ENCODE data around the gene SLC5A10.
A peak's percentile ranks its signal among the peaks of the same experiment; 100 is the strongest.
"Not testable (repeated sequence)": the region's sequence is repeated elsewhere in the genome, so short reads cannot be mapped to it uniquely, and the experiment has no call there.

Gene SLC5A10

GRCh38 chr17:18951941-18952842 lies at the start of gene SLC5A10:
Gene SLC5A10 (plus strand): TSS chr17:18952165. CDS start chr17:18952206, 41 bp downstream.
- DNase-seq: no peak

DNA sequence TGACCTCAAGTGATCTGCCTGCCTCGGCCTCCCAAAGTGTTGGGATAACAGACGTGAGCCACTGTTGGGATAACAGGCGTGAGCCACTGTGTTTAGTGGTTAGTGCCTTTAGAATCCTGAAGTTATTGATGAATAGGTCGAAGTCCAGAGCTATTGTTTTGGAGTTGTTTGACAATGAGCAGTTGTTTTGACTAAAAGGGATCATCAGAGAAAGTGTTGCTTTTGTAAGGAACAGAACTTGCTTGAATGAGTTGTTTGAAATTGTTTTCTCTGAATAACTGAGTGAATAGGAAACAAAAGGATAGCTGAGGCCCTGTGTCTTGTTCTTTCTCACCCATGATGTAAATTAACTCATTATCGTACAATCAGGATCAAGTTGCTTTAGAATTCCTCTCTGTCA lies 47.5 kb upstream of the SLC5A10 start:
- DNase-seq: no peak

GRCh38 chr17:18905226-18905625 lies 46.7 kb upstream of the SLC5A10 start:
- DNase-seq: no peak

- DNase-seq: no peak
These were observed 41.6 kb upstream of the SLC5A10 start for GRCh38 chr17:18910326-18910725.

DNA sequence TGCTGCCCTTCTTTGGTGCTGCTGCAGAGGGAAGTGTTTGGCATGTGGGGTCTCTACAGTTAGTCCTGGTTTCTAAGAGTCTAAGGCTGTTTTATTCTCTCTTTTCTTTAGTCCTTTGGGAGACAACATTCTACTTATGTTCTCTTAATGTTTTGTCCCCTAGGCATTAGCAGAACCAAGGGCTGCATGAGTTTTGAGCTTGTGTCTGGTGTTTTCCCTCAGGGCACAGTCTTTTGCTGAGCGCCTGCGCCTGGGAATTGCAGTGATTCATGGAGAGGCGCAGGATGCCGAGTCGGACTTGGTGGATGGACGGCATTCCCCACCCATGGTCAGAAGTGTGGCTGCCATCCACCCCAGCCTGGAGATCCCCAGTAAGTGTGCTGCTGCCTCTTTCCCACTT lies 41.1 kb upstream of the SLC5A10 start:
- DNase-seq: no peak

DNA sequence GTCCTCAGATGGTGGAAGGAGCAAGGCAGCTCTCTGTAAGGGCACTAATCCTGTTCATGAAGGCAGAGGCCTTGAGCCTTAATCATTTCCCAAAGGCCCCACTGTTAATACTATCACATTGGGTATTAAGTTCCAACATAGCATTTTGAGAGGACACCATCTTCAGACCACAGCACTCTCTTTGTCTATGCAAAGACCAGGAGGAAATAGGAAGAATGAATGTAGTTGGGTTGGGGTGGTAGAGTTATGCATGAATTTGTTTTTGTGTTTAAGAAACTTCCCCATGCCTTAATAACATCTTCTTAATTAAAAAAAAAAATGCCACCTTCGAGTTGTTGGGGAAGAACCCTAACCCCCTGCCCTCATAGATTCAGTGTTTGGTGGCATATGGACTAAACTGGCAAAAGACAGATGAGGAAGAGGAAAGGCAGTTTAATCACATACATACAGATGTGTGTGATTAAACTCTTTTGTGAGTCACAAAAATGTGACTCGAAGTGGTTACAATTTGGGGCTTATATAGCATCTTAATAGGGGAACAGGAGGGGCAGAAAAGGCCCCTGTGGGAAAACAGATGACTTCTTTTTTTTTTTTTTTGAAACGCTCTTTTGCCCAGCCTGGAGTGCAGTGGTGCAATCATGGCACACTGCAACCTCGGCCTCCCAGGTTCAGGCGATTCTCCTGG lies 35.0 kb upstream of the SLC5A10 start:
- no peak for DNase-seq

DNA sequence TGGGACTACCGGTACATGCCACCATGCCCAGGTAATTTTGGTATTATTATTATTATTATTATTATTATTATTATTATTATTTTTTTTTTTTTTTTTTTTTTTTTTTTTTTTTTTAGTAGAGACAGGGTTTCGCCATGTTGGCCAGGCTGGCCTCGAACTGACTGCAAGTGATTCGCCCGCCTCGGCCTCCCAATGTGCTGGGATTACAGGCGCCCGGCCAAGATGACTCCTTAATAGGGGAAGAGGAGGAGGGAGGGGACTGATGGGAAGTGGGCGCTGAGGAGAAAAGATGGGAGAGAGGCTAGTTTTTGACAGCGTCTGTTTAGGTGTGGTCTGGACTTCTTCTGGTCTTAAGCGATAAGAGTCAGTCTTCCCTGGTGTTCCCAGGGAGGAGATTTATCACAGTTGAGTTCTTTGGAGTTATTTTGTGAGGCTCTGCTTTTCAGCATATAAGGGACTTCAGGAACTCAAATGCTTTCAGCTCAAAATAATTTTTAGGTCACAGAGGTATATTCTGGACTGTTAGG lies 34.4 kb upstream of the SLC5A10 start:
- DNase-seq: no peak

GRCh38 chr17:18919963-18920362 lies 32.0 kb upstream of the SLC5A10 start:
- no peak for DNase-seq

- peak; percentile 25 for DNase-seq
These were observed 31.0 kb upstream of the SLC5A10 start for GRCh38 chr17:18920911-18921441.

- DNase-seq: no peak
These were observed 30.5 kb upstream of the SLC5A10 start for GRCh38 chr17:18921485-18921884.

GRCh38 chr17:18921912-18922451 lies 30.0 kb upstream of the SLC5A10 start:
- peak; percentile 58 for DNase-seq

- DNase-seq: not testable (repeated sequence)
These were observed 29.4 kb upstream of the SLC5A10 start for GRCh38 chr17:18922596-18922995.

DNA sequence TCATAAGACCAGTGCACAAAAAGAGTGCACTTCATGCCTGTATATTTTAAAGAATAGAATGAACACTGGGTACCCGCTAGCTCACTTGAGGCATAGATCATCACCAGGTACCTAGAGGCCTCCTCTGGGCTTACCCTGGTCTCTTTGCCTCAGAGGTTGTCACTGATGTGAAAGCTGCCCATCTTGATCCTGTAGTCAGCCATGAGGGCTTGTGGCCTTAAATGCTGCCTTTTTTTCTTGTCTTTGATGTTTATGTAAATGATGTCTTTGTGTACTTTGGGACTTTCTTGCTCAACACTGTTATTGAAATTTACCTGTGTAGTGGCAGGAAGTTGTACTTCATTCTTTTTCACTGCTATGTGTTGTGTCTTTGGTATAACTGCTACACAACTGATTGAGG lies 26.8 kb upstream of the SLC5A10 start:
- no peak for DNase-seq

GRCh38 chr17:18928628-18929125 lies 23.3 kb upstream of the SLC5A10 start:
- DNase-seq: no peak

DNA sequence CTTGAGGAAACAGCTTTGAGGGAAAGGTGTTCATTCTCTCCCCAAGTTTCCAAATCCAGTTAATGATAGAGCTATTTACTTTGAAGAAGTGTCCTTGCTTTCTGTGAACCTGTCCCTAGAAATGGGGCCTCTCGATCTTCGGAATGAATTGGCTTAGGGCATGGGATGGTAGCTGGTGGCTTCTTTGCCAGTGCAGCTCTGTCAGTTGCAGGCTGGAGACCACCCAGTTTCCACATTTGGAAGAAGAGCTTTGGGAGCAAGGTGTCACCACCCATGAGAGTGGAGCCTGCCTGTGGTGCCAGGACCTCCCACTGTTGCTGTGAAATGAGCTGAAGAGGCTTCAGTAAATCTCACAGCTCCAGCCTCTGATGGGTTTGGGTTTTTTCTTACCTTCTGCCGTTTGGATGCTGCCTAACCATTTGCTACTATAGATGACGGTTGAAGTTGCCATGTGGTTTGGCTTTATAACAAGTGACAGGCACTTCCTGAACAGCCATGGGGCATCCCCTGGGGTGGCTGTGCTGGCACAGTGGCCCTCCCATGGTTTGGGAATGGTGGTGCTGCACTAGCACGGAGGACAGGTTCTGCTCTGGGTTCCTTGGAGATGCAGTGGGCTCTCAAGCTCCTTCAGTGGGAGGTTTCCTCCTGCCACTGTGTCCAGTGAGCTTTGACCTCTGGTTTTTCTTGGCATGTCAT lies 19.5 kb upstream of the SLC5A10 start:
- no peak for DNase-seq

DNA sequence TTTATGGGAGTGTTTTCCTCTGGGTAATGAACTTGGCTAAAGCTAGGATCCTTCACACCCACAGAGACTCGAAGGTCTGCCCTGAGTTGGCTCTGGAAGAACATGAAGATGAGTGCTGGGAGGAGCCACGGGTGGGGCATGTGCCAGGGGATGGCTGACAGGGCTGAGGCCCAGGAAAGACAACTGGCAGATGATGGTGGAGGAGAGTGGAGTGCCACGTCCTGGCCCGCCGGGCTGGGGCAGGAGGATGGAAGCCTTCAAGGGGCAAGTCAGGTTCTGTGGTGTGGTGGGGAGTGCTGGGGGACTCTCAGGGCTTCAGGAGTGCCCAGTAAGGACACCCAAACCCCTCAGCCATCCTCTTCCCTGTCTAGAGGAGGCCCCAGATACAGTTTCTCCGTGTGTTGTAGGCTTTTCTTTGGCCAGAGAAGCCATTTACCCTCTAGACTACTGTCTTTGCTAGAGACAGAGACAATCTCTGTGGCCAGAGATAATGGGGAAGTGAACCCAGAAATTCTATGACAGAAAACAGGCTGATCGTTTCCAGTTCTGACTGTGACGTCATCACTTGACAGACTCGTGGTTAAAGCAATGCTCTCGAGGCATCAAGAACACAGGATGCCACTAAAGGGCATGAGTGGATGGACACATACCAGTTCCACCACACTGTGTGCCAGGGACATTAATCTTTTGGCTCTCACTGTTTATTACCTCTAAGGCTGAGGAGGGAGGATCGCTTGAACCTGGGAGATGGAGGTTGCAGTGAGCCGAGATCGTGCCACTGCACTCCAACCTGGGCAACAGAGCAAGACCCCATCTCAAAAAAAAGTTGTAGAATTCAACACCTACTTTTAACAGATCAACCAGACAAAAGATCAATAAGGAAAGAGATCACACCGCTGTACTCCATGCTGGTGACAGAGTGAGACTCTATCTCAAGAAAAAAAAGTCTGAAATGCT lies 18.6 kb upstream of the SLC5A10 start:
- DNase-seq: no peak

DNA sequence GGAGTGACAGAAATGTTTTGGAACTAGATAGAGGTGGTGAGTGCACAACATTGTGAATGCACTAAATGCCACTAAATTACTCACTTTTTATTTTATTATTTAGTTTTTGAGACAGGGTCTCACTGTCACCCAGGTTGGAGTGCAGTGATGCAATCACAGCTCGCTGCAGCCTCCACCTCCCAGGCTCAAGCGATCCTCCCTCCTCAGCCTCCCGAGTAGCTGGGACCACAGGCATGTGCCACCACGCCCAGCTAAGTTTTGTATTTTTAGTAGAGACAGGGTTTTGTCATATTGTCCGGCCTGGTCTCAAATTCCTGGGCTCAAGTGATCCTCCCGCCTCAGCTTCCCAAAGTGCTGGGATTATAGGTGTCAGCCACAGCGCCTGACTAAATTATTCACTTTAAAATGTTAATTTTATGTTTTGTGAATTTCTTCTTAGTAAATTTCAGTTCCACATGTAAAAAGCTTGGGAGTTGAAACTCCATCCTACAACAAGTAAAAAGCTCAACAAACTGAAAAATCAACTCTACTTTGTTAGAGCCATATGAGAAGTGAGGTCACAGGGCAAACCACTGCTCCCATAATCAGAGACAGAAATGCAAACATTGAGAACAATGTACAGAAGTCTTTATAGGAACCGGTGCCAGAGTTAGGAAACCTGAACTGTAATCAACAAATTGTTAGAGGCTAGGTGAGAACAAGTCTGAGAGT lies 13.8 kb upstream of the SLC5A10 start:
- DNase-seq: no peak

DNA sequence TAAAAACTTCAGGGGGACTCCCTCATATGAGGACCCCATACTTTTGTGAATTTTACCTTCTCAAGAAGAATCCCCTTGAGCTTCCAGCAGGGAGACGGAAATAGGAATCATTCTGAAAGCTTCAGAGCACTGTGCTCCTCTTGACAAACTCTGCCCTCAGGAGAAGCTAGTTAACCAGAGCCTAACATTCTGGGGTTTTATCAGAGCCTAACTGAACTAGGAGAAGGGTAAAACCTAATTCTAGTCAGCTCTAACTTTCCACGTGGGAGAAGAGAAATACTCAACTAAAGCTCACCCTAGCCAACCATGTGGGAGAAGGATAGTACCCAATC lies 13.3 kb upstream of the SLC5A10 start:
- no peak for DNase-seq

DNA sequence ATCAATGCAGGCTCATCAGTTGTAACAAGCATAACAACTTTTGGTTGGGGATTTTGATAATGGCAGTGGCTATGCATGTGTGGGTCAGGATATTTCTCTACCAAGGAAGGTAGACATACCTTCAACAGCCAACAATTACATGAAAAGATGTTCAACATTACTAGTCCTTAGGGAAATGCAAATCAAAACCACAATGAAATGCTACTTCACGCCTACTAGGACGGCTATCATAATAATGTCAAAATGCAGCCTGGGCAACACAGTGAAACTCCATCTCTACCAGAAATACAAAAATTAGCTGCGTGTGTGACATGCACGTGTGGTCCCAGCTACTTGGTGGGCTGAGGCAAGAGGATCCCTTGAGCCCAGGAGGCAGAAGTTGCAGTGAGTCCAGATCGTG lies 7.3 kb upstream of the SLC5A10 start:
- DNase-seq: no peak

DNA sequence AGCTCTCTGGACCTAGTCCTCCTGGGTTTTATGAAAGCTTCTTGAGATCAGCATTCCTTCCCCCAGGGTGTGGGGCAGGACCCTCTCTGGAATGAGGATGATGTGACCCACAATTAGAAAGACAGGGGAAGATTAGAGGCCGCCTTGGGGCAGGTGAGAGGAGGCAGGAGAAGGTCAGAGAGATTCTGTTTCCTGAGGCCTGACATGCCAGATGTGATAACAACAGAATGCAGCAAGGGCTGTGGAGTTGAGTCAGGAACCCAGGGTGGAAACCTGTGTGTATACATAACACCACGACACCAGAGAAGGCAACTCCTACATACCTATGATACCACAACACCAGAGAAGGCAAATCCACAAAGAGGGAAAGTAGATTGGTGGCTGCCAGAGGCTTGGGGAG lies 5.4 kb upstream of the SLC5A10 start:
- DNase-seq: no peak

GRCh38 chr17:18947866-18948265 lies 4.1 kb upstream of the SLC5A10 start:
- no peak for DNase-seq

Data from stimulated activated CD4-positive, alpha-beta T cell treated with anti-CD3 and anti-CD28 coated beads, Interleukin-15, amount 100 ng/mL, for 24 hours (primary cell).